Measurements from ENCODE around the gene SMYD3.

The SMYD3 gene

DNA sequence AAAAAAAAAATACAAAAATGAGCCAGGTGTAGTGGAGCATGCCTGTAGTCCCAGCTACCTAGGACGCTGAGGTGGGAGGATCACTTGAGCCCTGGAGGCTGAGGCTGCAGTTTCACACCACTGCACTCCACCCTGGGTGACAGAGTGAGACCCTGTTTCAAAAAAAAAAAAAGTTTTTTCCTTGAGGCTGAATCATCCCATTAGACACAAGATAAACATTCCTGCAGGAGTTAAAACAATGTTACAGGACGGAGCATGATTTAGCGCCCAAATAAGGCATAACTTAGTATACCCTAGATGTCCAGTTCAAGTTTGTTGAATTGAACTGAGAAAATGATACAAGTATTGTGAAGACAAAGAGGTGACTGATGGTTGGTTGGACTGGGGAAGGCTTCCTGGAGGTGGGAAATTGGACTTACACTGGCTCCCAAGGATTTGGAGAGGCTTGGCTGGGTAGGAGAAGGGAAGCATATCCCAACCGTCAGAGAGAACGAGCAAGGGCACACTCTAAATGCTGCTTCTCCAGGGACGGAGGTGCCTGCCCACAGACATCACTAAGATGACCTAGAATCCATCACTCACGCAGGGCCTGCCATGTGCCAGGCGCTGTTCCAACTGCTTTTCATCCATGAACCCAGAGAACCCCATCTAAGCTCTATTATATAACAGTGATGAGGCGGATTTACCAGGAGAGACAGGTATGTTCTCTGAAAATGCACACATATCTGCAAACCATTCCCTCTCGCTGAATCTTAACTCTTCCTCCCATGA, 741.7 kb downstream of the SMYD3 start:
- TF ChIP-seq ZNF677 (tag by site-specific recombination; IDR thresholded peaks at IDR 0.05) = no peak
- TF ChIP-seq, protein P1, sequence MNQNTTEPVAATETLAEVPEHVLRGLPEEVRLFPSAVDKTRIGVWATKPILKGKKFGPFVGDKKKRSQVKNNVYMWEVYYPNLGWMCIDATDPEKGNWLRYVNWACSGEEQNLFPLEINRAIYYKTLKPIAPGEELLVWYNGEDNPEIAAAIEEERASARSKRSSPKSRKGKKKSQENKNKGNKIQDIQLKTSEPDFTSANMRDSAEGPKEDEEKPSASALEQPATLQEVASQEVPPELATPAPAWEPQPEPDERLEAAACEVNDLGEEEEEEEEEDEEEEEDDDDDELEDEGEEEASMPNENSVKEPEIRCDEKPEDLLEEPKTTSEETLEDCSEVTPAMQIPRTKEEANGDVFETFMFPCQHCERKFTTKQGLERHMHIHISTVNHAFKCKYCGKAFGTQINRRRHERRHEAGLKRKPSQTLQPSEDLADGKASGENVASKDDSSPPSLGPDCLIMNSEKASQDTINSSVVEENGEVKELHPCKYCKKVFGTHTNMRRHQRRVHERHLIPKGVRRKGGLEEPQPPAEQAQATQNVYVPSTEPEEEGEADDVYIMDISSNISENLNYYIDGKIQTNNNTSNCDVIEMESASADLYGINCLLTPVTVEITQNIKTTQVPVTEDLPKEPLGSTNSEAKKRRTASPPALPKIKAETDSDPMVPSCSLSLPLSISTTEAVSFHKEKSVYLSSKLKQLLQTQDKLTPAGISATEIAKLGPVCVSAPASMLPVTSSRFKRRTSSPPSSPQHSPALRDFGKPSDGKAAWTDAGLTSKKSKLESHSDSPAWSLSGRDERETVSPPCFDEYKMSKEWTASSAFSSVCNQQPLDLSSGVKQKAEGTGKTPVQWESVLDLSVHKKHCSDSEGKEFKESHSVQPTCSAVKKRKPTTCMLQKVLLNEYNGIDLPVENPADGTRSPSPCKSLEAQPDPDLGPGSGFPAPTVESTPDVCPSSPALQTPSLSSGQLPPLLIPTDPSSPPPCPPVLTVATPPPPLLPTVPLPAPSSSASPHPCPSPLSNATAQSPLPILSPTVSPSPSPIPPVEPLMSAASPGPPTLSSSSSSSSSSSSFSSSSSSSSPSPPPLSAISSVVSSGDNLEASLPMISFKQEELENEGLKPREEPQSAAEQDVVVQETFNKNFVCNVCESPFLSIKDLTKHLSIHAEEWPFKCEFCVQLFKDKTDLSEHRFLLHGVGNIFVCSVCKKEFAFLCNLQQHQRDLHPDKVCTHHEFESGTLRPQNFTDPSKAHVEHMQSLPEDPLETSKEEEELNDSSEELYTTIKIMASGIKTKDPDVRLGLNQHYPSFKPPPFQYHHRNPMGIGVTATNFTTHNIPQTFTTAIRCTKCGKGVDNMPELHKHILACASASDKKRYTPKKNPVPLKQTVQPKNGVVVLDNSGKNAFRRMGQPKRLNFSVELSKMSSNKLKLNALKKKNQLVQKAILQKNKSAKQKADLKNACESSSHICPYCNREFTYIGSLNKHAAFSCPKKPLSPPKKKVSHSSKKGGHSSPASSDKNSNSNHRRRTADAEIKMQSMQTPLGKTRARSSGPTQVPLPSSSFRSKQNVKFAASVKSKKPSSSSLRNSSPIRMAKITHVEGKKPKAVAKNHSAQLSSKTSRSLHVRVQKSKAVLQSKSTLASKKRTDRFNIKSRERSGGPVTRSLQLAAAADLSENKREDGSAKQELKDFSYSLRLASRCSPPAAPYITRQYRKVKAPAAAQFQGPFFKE (tag by site-specific recombination; IDR thresholded peaks at IDR 0.05; ENCODE audit: borderline replicate concordance) = no peak
- TF ChIP-seq ZNF214 (tag by site-specific recombination; IDR thresholded peaks at IDR 0.05; ENCODE audit: borderline replicate concordance) = no peak
- POLR2A ChIA-PET = no interaction called here

DNA sequence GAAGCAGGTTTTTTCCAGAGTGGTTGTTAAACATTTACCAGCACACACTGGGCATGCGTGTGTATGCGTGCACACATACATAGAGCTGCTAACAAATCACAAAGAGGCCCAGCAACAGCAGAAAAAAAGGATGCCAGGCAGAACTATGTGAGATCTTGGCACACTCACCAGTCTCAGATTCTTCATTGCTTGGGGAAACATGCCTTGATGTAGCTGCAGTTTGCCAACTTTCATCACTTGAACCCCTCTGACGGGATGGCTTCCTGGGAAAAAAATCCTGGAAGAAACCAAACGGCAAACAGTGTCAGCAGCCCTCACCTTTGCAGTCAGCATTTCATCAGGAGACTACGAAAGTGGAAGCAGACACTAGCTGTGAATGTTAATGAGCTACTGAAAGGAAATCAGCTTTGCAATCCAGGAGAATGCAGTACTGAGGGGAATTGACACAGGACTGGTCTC, 743.2 kb downstream of the SMYD3 start:
- Histone ChIP-seq H3K27ac (ENCODE audit: extremely low read depth, low read depth, low read length) (no peak overlapping the region), H3K36me3 (ENCODE audit: control insufficient read depth in 2 of 2, insufficient read depth in 1 of 2, low read length in 2 of 2) (no peaks in the 10 kb centered on the region), H3K4me1 (ENCODE audit: control insufficient read depth, insufficient read depth, low read length) (no peaks in the 10 kb centered on the region), H3K9me3 (ENCODE audit: control insufficient read depth, insufficient read depth, low read depth, low read length) (no peaks in the 10 kb centered on the region), H3K4me3 (ENCODE audit: low read depth, low read length) (no peak overlapping the region)
- CTCF ChIA-PET = no interaction called here
- TF ChIP-seq ZNF239 (tag by site-specific recombination; IDR thresholded peaks at IDR 0.05) (no peak), ZNF157 (tag by site-specific recombination; IDR thresholded peaks at IDR 0.05) (no peak), OVOL3 (tag by site-specific recombination; IDR thresholded peaks at IDR 0.05) (no peak), ZNF366 (tag by site-specific recombination; conservative IDR thresholded peaks at IDR 0.05) (no peak), ZNF155 (tag by site-specific recombination; IDR thresholded peaks at IDR 0.05) (no peak), ZNF76 (tag by site-specific recombination; IDR thresholded peaks at IDR 0.05; ENCODE audit: borderline replicate concordance, low read depth) (no peak), ZNF776 (tag by site-specific recombination; IDR thresholded peaks at IDR 0.05; ENCODE audit: borderline replicate concordance) (no peak)
- TF ChIP-seq, protein P2, sequence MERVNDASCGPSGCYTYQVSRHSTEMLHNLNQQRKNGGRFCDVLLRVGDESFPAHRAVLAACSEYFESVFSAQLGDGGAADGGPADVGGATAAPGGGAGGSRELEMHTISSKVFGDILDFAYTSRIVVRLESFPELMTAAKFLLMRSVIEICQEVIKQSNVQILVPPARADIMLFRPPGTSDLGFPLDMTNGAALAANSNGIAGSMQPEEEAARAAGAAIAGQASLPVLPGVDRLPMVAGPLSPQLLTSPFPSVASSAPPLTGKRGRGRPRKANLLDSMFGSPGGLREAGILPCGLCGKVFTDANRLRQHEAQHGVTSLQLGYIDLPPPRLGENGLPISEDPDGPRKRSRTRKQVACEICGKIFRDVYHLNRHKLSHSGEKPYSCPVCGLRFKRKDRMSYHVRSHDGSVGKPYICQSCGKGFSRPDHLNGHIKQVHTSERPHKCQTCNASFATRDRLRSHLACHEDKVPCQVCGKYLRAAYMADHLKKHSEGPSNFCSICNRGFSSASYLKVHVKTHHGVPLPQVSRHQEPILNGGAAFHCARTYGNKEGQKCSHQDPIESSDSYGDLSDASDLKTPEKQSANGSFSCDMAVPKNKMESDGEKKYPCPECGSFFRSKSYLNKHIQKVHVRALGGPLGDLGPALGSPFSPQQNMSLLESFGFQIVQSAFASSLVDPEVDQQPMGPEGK (tag by site-specific recombination; IDR thresholded peaks at IDR 0.05) = no peak
- TF ChIP-seq, protein P3, sequence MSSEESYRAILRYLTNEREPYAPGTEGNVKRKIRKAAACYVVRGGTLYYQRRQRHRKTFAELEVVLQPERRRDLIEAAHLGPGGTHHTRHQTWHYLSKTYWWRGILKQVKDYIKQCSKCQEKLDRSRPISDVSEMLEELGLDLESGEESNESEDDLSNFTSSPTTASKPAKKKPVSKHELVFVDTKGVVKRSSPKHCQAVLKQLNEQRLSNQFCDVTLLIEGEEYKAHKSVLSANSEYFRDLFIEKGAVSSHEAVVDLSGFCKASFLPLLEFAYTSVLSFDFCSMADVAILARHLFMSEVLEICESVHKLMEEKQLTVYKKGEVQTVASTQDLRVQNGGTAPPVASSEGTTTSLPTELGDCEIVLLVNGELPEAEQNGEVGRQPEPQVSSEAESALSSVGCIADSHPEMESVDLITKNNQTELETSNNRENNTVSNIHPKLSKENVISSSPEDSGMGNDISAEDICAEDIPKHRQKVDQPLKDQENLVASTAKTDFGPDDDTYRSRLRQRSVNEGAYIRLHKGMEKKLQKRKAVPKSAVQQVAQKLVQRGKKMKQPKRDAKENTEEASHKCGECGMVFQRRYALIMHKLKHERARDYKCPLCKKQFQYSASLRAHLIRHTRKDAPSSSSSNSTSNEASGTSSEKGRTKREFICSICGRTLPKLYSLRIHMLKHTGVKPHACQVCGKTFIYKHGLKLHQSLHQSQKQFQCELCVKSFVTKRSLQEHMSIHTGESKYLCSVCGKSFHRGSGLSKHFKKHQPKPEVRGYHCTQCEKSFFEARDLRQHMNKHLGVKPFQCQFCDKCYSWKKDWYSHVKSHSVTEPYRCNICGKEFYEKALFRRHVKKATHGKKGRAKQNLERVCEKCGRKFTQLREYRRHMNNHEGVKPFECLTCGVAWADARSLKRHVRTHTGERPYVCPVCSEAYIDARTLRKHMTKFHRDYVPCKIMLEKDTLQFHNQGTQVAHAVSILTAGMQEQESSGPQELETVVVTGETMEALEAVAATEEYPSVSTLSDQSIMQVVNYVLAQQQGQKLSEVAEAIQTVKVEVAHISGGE (tag by site-specific recombination; conservative IDR thresholded peaks at IDR 0.05; ENCODE audit: low read depth) = no peak
- TF ChIP-seq, protein P4, sequence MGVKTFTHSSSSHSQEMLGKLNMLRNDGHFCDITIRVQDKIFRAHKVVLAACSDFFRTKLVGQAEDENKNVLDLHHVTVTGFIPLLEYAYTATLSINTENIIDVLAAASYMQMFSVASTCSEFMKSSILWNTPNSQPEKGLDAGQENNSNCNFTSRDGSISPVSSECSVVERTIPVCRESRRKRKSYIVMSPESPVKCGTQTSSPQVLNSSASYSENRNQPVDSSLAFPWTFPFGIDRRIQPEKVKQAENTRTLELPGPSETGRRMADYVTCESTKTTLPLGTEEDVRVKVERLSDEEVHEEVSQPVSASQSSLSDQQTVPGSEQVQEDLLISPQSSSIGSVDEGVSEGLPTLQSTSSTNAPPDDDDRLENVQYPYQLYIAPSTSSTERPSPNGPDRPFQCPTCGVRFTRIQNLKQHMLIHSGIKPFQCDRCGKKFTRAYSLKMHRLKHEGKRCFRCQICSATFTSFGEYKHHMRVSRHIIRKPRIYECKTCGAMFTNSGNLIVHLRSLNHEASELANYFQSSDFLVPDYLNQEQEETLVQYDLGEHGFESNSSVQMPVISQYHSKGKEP (tag by site-specific recombination; IDR thresholded peaks at IDR 0.05) = no peak
- TF ChIP-seq, protein P5, sequence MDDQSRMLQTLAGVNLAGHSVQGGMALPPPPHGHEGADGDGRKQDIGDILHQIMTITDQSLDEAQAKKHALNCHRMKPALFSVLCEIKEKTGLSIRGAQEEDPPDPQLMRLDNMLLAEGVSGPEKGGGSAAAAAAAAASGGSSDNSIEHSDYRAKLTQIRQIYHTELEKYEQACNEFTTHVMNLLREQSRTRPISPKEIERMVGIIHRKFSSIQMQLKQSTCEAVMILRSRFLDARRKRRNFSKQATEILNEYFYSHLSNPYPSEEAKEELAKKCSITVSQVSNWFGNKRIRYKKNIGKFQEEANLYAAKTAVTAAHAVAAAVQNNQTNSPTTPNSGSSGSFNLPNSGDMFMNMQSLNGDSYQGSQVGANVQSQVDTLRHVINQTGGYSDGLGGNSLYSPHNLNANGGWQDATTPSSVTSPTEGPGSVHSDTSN (CRISPR knock-in tag; IDR thresholded peaks at IDR 0.05) = no peak
- TF ChIP-seq, protein P6, sequence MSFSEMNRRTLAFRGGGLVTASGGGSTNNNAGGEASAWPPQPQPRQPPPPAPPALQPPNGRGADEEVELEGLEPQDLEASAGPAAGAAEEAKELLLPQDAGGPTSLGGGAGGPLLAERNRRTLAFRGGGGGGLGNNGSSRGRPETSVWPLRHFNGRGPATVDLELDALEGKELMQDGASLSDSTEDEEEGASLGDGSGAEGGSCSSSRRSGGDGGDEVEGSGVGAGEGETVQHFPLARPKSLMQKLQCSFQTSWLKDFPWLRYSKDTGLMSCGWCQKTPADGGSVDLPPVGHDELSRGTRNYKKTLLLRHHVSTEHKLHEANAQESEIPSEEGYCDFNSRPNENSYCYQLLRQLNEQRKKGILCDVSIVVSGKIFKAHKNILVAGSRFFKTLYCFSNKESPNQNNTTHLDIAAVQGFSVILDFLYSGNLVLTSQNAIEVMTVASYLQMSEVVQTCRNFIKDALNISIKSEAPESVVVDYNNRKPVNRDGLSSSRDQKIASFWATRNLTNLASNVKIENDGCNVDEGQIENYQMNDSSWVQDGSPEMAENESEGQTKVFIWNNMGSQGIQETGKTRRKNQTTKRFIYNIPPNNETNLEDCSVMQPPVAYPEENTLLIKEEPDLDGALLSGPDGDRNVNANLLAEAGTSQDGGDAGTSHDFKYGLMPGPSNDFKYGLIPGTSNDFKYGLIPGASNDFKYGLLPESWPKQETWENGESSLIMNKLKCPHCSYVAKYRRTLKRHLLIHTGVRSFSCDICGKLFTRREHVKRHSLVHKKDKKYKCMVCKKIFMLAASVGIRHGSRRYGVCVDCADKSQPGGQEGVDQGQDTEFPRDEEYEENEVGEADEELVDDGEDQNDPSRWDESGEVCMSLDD (tag by site-specific recombination; IDR thresholded peaks at IDR 0.05) = no peak
- POLR2A ChIA-PET = no interaction called here

More for the DNA sequence above, 741.7 kb downstream of the SMYD3 start:
- Histone ChIP-seq H3K4me1 (ENCODE audit: control insufficient read depth, insufficient read depth, low read length) (no peaks in the 10 kb centered on the region), H3K9me3 (ENCODE audit: control insufficient read depth, insufficient read depth, low read depth, low read length) (no peaks in the 10 kb centered on the region), H3K4me3 (ENCODE audit: low read depth, low read length) (no peak overlapping the region), H3K36me3 (ENCODE audit: control insufficient read depth in 2 of 2, insufficient read depth in 1 of 2, low read length in 2 of 2) (no peaks in the 10 kb centered on the region), H3K27ac (ENCODE audit: extremely low read depth, low read depth, low read length) (no peak overlapping the region)
- CTCF ChIA-PET = interaction anchor here (0.7 kb wide), 1 partner anchor 683 kb away, joined by 3 read pairs; no protein-coding TSS in a partner anchor
